Osteoblast (primary cell): ENCODE measurements around the gene PPP2R5C. TPM values are rescaled to one million over a fixed set of nuclear protein-coding genes. Genes with fewer than 3 reads are reported as not detected.
A peak's percentile ranks its signal among the peaks of the same experiment; 100 is the strongest.

Experiments used
- DNase-seq: peaks from one replicate; pipeline ENCODE4 v3.0.0; 2011; ENCODE audit warnings: low spot score, mixed read lengths; ENCODE audit not compliant: insufficient read length; ENCODE audit errors: missing footprints
- H2AFZ ChIP-seq: 2 replicates; pipeline ENCODE4 v1.6.0; 2011; ENCODE audit warnings: mild to moderate bottlenecking, low read length
- H3K27ac ChIP-seq: 2 replicates; pipeline ENCODE4 v1.5.1; 2011; ENCODE audit warnings: mild to moderate bottlenecking, low read depth, low read length, moderate library complexity
- H3K27me3 ChIP-seq: 2 replicates; pipeline ENCODE4 v1.6.0; 2012; ENCODE audit warnings: mild to moderate bottlenecking, control low read depth, inconsistent platforms, low read length, moderate library complexity; ENCODE audit not compliant: insufficient read depth
- H3K36me3 ChIP-seq: 2 replicates; pipeline ENCODE4 v1.5.1; 2011; ENCODE audit warnings: mild to moderate bottlenecking, low read length, control low read depth, moderate library complexity; ENCODE audit not compliant: insufficient read depth
- H3K4me1 ChIP-seq: 2 replicates; pipeline ENCODE4 v1.5.1; 2011; ENCODE audit warnings: mild to moderate bottlenecking, low read length, control low read depth, moderate library complexity; ENCODE audit not compliant: insufficient read depth
- H3K4me2 ChIP-seq: 2 replicates; pipeline ENCODE4 v1.6.0; 2011; ENCODE audit warnings: mild to moderate bottlenecking, low read length; ENCODE audit not compliant: insufficient read depth
- H3K4me3 ChIP-seq: fragments of 200-600 bp; sonication (generic); 3 replicates; pipeline ENCODE4 v1.5.1; 2012; ENCODE audit warnings: mild to moderate bottlenecking, low read length, inconsistent platforms; ENCODE audit not compliant: insufficient read depth
- H3K79me2 ChIP-seq: 2 replicates; pipeline ENCODE4 v1.6.0; 2012; ENCODE audit warnings: mild to moderate bottlenecking, low read length, control low read depth, inconsistent platforms; ENCODE audit not compliant: insufficient read depth
- H3K9me3 ChIP-seq: 2 replicates; pipeline ENCODE4 v1.5.1; 2011; ENCODE audit warnings: low read depth, low read length, control low read depth
- H4K20me1 ChIP-seq: 2 replicates; pipeline ENCODE4 v1.6.0; 2012; ENCODE audit warnings: mild to moderate bottlenecking, low read length, control low read depth; ENCODE audit not compliant: insufficient read depth
- total RNA-seq: library from RNA; depleted of rRNA; stranded (reverse); fragments of >200 nt; gene quantifications from 2 replicates; pipeline ENCODE4 v1.2.3, GENCODE V29; 2012
- TF ChIP-seq, protein P1 (sequence below): IDR thresholded peaks from 2 replicates; pipeline ENCODE4 v1.5.1; 2011; ENCODE audit warnings: mild to moderate bottlenecking, low read depth, low read length, moderate library complexity; ENCODE audit errors: extremely low read depth

PPP2R5C gene
- total RNA-seq, 1 donor = 101 TPM

DNA sequence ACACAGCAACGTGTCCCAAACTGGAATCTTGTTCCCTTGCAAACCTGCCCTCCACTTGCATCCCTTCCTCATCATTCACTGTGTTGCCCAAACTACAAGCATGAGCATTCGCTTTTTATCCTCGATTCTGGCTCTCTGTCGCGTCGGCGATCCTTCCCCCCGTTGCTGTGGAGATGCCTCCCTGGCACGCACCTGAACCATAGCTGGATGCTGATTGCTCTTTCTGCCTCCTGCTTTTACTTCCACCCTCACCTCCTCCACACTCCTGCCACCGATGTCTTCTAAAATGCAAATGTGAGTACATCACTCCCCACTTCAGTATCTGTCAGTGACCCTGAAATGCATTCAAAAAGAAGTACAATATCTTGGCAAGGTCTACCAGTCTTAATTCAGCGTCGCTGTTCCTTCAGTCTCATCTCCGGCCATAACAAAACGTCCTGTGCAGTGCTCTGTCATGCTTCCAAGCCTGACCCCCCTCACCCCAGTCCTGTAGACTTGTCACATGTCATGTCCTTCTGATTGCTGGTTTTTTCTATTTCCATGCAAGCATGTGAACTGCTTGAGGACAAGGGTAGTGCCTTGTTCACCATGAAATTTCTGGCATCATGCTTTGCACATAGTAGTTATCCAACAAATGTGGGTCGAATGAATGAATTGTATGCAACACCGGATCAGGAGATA lies 2.5 kb upstream of the PPP2R5C start:
- Histone ChIP-seq H3K4me2 (no peak overlapping the region), H3K79me2 (no peaks in the 10 kb centered on the region), H3K36me3 (peaks cover 5% of the 10 kb centered on the region), H2AFZ (no peak overlapping the region), H3K4me1 (peaks cover 10% of the 10 kb centered on the region), H3K9me3 (no peaks in the 10 kb centered on the region), H3K27me3 (peaks cover 22% of the 10 kb centered on the region), H3K4me3 (no peak overlapping the region), H4K20me1 (no peaks in the 10 kb centered on the region), H3K27ac (no peak overlapping the region)
- TF ChIP-seq, protein P1, sequence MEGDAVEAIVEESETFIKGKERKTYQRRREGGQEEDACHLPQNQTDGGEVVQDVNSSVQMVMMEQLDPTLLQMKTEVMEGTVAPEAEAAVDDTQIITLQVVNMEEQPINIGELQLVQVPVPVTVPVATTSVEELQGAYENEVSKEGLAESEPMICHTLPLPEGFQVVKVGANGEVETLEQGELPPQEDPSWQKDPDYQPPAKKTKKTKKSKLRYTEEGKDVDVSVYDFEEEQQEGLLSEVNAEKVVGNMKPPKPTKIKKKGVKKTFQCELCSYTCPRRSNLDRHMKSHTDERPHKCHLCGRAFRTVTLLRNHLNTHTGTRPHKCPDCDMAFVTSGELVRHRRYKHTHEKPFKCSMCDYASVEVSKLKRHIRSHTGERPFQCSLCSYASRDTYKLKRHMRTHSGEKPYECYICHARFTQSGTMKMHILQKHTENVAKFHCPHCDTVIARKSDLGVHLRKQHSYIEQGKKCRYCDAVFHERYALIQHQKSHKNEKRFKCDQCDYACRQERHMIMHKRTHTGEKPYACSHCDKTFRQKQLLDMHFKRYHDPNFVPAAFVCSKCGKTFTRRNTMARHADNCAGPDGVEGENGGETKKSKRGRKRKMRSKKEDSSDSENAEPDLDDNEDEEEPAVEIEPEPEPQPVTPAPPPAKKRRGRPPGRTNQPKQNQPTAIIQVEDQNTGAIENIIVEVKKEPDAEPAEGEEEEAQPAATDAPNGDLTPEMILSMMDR = no peak
- no peak for DNase-seq

DNA sequence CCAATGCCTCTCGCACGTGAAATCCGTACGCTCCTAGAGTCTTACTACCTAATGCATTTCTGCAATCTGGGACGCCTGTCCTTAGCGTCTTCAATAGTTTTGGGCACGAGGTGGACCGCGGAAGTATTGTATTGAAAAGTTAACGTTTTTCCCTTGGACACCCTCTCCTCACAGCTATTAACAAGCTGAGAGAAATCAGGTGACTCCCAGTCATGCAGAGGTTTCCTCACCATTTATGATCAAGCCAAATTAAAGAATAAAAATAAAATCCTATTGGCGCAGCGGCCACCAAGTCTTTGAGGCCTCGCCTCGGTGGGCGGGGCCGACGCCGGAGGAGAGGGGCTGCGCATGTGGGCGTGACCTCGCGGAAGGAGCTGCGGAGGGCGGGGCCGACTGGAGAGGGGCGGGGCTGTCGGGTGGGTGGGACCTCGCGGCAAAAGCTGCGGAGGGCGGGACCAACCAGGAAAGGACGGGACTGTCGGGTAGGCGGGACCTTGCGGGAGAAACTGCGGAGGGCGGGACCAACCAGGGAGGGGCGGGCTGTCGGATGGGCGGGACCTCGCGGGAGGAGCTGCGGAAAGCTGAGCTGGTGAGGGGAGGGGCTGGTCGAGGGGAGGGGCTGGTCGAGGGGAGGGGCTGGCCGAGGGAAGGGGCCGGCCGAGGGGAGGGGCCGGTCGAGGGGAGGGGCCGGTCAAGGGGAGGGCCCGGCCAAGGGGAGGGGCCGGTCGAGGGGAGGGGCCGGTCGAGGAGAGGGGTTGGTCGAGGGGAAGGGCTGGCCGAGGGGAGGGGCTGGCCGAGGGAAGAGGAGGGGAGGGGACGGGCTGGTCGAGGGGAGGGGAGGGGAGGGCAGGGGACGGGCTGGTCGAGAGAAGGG lies 1.1 kb upstream of the PPP2R5C start:
- H4K20me1 ChIP-seq = no peaks in the 10 kb centered on the region
- H3K9me3 ChIP-seq = no peaks in the 10 kb centered on the region
- peaks cover 5% of the 10 kb centered on the region for H3K36me3 ChIP-seq
- TF ChIP-seq, protein P1 = no peak
- H3K27ac ChIP-seq = no peak overlapping the region
- H3K79me2 ChIP-seq = no peaks in the 10 kb centered on the region
- peak; percentile 99 for DNase-seq
- H3K27me3 ChIP-seq = peaks cover 19% of the 10 kb centered on the region
- peak overlapping the region; percentile 62 for H3K4me2 ChIP-seq
- peak overlapping the region; percentile 36 for H2AFZ ChIP-seq
- H3K4me1 ChIP-seq = peaks cover 10% of the 10 kb centered on the region
- H3K4me3 ChIP-seq = peak overlapping the region; percentile 92

DNA sequence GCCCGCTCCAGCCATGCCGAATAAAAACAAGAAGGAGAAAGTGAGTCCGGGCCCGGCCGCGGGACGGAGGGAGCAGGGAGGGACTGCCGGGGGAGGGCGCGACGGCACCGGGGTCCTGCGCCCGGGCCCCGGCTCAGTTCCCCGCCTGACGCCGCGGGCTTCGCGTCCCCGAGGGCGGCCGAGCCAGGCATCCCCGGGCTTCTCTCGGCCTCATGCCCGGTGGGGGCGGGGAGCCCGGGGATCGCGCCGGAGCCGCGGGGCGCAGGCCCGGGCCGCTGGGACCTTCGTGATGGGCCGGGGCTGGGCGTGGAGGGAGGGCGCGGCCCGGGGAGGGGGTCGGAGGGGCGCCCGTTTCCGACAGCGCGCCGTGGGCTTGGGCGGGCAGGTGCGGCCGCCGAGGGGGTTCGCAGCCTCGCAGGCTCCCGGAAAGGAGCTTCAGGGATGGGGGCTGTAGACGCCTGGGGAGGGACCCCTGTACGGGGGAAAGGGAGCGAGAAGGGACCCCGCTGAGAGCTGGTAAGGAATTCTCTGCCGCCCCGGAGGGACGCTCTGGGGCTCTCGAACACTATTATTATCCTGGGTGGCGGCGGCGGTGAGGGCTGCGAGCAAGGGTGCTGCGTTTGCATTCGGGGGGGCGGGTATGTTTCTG lies 496 bp downstream of the PPP2R5C start:
- H3K79me2 ChIP-seq = no peaks in the 10 kb centered on the region
- H4K20me1 ChIP-seq = no peaks in the 10 kb centered on the region
- no peak overlapping the region for H3K27ac ChIP-seq
- TF ChIP-seq, protein P1 = no peak
- H3K4me3 ChIP-seq = peak overlapping the region; percentile 81
- peaks cover 10% of the 10 kb centered on the region for H3K4me1 ChIP-seq
- H3K27me3 ChIP-seq = peaks cover 12% of the 10 kb centered on the region
- no peaks in the 10 kb centered on the region for H3K9me3 ChIP-seq
- peak overlapping the region; percentile 77 for H2AFZ ChIP-seq
- peaks cover 5% of the 10 kb centered on the region for H3K36me3 ChIP-seq
- H3K4me2 ChIP-seq = peak overlapping the region; percentile 86
- DNase-seq = peak; percentile 96
